GM18499 (cell line): ENCODE data around the gene TBC1D16.

ENCODE experiments used
- ATAC-seq: cut with Tn5 transposase; IDR thresholded peaks from one replicate; pipeline ENCODE4 v1.9.1; 2021; ENCODE audit warnings: moderate number of reproducible peaks; ENCODE audit not compliant: insufficient read depth, unreplicated experiment

Gene TBC1D16

GRCh38 chr17:80027043-80027435 lies 8.6 kb downstream of the TBC1D16 start:
- no peak for ATAC-seq

GRCh38 chr17:80026359-80027042 lies 9.2 kb downstream of the TBC1D16 start:
- no peak for ATAC-seq

- no peak for ATAC-seq
These were observed 9.9 kb downstream of the TBC1D16 start for GRCh38 chr17:80025796-80026195.

GRCh38 chr17:80025140-80025539 lies 10.5 kb downstream of the TBC1D16 start:
- no peak for ATAC-seq

GRCh38 chr17:80024206-80024972 lies 11.3 kb downstream of the TBC1D16 start:
- ATAC-seq = no peak

GRCh38 chr17:80023481-80024205 lies 12.0 kb downstream of the TBC1D16 start:
- ATAC-seq = no peak

GRCh38 chr17:80021600-80021999 lies 14.1 kb downstream of the TBC1D16 start:
- no peak for ATAC-seq

GRCh38 chr17:80018917-80019651 lies 16.6 kb downstream of the TBC1D16 start:
- ATAC-seq = no peak

- ATAC-seq = no peak
These were observed 18.3 kb downstream of the TBC1D16 start for GRCh38 chr17:80017226-80018010.

- ATAC-seq = no peak
These were observed 22.6 kb downstream of the TBC1D16 start for GRCh38 chr17:80012765-80013741.

GRCh38 chr17:80011989-80012555 lies 23.6 kb downstream of the TBC1D16 start:
- ATAC-seq = no peak

- ATAC-seq = no peak
These were observed 25.3 kb downstream of the TBC1D16 start for GRCh38 chr17:80010283-80010858.

- no peak for ATAC-seq
These were observed 26.0 kb downstream of the TBC1D16 start for GRCh38 chr17:80009391-80010282.

- no peak for ATAC-seq
These were observed 26.8 kb downstream of the TBC1D16 start for GRCh38 chr17:80008848-80009247.

- ATAC-seq = no peak
These were observed 27.3 kb downstream of the TBC1D16 start for GRCh38 chr17:80008383-80008840.

- no peak for ATAC-seq
These were observed 27.7 kb downstream of the TBC1D16 start for GRCh38 chr17:80007939-80008338.
